Putamen (tissue), 1 donor: ENCODE measurements around the gene PHETA1.
"Not testable (repeated sequence)": the region's sequence is repeated elsewhere in the genome, so short reads cannot be mapped to it uniquely, and the experiment has no call there.

Source experiments
- DNase-seq: peaks from one replicate; pipeline ENCODE4 v3.0.0-alpha.2; 2016; ENCODE audit warnings: low spot score

The PHETA1 gene

DNA sequence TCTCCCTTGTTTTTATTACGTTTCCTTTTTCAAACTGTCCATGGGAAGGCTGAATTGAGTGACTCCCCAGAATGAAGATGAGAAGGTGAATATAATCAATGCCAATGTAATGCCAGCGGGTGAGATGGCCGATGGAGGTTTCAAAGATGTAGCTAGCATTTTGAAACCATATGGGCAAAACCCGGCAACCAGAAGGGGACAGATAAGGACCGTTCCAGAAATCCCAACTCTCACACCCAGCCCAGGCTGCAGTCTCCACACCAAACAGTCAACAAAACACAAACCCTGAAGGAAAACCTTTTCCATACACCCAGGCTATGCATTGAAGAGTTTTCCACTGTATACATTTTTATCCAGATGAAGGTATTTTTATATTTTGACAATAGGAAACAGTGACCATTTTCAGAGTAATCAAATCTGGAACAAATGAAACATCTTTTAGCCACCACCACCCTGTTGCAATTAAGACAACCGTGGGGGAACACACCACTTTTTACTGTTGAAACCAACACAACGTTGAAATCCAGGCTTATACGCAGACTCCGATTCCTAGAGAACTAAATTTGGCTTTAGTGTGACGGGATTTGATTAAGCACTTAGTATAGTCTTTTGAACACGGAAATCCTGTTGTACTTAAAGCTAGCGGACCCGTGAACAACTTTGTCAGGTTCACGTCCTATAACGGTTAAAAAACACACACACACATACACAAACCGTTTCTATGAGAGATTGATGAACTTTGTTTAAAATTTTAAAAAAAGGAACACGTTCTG, 19.0 kb downstream of the PHETA1 start:
- DNase-seq = no peak

DNA sequence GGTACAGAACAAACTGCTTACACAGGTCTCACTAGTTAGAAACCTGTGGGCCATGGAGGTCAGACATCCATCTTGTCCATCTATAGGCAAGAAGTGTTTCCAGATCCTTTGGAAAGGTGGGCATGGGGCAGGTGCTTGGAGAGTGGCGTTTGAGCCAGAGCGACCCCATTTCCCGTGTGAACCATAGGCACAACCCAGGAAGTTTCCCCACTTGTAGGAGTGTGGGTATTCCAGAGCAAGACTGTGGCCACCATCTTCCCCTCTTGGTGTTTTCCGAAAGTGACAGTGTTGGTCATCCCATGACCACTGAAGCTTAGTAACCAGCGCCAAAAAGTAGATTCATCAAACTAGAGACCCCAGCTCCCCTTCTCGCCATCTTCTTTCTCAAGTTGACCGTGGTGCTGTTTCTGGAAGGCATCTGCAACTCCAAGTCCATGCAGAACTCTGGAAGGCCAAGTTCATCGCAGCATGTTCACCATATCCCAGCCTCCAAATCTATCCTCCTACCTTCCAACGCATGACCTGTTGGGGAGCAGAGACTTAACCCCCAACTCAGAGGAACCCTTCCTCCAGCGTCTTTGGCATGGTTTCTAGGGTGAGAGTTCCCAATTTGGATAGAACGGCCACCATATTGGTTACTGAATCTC, 19.7 kb downstream of the PHETA1 start:
- DNase-seq = no peak

DNA sequence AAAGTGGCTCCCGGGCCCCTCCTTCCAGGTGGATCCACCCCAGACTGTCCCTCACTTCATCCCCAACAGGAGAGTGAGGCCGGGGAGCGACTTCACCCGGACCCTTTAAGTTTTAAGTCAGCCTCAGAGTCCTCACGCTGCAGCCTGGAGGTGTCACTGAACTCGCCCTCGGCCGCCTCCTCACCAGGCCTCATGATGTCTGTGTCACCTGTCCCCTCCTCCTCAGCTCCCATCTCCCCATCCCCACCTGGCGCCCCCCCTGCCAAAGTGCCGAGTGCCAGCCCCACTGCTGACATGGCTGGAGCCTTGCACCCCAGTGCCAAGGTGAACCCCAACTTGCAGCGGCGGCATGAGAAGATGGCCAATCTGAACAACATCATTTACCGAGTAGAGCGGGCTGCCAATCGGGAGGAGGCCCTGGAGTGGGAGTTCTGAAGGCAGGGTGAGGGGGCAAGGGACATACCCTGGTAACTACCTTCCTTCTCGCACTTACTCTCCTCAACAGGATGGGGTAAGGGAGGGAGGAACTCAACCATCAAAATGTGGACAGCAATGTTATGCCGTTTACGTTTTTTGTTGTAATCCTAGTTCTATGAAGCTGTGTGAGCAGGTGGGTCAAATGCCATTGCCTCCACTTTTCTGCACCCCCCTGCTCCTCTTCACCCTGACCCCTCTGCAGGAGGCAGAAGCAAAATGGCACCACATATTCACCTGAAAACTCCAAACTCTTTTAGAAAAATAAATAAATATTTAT, 20.8 kb downstream of the PHETA1 start:
- DNase-seq = no peak

DNA sequence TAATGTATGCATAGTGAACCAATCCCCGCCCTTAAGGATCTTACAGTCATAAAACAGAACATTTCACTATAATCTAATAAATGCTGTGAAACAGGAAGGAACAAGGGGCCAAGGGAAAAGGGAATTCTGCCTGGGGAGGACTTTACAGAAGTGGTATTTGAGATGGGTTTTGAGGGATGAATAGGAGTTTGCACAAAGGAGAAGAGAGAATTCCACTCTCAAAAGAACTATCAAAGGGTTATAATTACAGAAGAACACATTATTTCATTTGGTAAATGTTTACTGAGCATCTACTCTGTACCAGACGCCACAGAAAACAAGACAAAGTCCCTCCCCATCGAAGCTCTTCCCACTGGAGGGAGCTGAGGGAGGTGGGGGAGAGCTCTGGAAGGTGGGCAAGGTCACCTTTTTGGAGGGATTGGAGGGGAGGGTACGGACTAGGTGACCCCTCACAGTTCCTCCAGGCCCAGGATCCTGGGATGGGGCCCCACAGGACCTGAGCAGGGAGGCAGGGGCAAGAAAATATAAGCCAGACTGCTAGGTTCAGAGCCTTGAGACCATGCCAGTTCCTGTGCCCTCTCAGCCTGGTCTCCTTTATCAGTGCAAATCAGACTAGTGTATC, 24.5 kb downstream of the PHETA1 start:
- DNase-seq = no peak

DNA sequence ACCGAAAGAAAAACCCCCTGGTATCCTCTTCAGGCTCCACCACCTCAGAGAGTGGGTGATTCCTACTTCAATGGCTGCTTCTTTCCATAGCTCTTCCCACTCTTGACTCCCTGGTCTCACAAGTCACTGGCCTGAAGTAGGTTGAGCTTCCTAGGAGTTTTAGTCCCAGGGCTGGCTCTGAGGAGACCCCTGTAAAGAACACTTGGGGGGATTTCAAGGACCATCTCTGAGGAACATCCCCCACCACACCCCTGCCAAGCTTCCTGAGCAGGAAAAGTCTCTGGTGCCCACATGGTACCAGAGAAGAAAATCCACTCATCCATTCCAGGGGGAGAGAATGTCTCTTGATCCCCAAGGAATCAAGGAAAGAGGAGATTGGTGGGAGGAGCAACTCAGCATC, 25.7 kb downstream of the PHETA1 start:
- no peak for DNase-seq

DNA sequence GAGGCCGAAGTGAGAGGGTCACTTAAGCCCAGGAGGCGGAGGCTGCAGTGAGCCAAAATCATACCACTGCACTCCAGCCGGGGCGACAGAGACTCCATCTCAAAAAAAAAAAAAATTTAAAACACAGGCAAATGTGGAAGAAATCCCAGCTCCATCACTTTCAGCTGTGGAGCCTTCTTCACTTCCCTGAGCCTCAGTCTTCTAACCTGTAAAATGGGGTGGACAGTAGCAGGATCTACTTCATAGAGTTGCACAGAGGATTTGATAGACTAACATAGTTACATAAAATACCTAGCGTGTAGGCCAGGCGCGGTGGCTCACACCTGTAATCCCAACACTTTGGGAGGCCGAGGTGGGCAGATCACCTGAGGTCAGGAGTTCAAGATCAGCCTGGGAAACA, 26.5 kb downstream of the PHETA1 start:
- DNase-seq = no peak

DNA sequence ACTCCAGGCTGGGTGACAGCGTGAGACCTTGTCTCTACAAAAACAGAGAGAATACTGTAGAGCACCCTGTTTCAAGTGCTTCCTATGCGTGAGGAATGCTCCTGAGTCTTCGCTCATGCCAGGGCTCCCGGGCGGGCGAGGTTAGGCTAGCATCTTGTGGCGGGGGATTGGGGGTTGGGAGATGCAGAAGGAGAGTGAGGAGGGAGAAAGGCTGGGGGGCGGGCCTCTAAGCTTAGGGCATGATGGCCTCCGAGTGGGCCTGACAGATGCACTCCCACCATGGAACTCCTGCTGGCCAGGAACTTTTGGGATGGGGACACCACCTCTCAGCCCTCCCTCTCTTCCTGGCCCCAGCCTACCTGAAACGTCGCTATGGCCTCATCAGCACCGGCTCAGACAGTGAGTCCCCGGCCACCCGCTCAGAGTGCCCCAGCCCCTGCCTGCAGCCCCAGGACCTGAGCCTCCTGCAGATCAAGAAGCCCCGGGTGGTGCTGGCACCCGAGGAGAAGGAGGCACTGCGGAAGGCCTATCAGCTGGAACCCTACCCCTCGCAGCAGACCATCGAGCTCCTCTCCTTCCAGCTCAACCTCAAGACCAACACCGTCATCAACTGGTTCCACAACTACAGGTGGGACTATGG, 27.3 kb downstream of the PHETA1 start:
- DNase-seq = no peak

DNA sequence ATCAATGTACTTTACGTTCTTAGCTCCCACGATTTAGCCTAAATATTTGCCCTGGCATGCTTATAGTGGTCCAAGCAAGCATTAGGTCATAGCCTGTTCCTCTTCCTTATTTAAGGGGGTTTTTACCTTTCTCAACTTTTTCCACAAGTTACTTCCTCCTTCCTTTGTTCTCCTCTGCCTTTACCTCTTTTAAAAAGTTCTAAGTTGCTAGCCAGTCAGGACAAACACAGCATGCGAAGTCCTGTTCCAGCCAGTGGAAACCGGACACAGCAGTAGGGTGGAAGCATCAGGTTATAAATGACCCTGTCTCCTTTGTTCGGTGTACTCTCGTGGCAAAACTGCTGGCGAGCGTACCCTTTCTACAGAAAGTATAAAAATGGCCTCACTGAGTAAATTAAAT, 28.2 kb downstream of the PHETA1 start:
- DNase-seq = not testable (repeated sequence)

DNA sequence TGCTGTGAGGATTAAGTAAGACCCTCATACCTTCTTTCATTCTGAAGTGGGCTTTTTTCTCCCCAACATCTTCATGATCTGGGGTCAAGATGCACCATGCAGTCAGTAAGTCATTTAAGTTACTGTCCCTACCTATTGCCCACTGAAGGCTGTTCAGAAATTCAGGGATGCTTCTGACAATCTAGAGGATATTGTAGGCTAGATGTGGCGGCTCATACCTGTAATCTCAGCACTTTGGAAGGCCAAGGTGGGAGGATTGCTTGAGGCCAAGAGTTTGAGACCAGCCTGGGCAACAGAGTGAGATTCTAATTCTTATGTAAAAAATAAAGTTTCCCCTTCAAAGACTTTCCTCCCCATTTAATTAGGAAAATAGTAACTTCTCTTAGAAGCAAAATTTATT, 28.7 kb downstream of the PHETA1 start:
- DNase-seq = no peak

DNA sequence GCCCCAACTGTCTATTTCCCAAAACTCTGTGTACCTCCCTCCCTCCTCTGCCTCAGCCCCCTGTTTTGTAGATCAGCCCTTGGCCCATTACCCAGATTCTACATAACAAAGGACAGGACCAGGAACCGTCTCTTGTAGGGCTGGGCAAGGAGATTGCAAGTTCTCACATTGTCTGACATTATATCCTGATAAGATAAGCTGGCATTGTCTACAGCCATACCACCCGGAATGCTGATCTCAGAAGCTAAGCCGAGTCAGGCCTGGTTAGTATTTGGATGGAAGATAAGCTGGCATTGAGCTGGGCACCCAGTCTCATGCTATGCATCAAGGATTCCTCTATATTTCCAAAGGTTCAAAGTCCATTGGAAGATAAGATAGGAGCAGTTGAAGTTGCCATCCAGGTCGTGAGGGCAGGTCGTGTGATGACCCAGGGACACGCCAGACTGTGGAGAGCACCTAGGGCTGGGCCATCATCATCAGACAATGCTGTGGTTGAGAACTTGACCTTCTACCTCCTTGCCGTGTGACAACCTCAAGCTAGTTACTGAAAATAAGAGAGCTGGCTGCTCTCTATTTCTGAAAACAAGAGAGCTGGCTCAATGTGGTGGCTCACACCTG, 29.5 kb downstream of the PHETA1 start:
- DNase-seq = no peak

DNA sequence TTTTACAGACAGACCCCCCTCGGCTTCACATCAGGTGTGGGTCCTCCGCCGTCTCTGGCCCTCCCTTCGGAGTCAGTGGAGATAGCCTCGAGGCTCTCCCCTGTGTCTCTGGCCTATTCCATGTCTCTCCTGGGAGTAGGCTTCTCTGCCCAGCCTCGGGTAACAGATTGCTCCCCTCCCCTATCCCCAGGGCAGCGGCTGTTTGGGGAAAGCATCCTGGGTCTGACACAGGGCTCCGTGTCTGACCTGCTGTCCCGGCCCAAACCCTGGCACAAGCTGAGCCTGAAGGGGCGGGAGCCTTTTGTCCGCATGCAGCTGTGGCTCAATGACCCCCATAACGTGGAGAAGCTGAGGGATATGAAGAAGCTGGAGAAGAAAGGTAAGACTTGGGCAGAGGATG, 30.8 kb downstream of the PHETA1 start:
- DNase-seq = no peak

DNA sequence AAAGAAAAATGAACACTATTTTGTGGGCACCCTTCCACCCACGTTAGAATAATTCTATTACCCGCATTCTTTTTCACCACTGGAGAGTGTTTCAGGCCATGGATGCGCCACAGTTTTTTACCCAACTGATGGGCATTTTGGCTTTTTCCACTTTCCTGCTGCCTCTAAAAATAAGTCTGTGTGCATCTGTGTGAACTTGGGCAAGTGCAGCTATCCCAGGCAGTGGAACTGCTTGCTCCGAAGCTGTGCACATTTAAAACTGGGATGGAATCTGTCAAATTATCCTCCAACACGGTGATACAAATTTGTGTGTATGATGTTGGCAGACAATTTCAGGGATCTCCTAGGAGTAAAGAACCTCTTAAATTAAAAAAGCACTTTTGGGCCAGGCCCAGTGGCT, 31.5 kb downstream of the PHETA1 start:
- DNase-seq = no peak

DNA sequence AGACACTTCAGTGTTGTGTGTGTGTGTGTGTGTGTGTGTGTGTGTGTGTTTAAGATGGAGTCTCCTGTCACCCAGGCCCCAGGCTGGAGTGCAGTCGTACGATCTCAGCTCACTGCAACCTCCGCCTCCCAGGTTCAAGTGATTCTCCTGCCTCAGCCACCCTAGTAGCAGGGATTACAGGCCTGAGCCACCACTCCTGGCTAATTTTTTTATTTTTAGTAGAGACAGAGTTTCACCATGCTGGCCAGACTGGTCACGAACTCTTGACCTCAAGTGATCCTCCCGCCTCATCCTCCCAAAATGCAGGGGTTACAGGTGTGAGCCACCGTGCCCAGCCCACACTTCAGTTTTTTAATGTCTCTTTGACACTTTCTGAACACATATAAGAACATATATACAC, 32.5 kb downstream of the PHETA1 start:
- DNase-seq = not testable (repeated sequence)

DNA sequence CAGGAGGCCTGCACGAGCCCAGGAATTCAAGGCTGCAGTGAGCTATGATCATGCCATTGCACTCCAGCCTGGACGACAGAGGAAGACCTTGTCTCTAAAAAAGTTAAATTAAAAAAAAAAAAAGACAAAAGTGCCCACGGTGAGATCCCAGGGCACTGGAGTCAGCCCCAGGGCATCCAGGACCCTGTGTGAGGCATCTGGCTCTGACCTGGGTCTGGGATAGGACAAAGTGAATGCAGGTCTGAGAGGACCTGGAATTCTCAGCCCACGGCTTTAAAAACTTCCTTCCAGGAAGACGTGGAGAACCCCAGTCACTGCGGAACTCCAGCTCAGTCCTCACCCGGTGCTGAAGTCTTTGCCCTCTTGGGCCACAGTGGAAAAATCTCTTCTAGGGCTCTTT, 33.1 kb downstream of the PHETA1 start:
- DNase-seq = no peak

DNA sequence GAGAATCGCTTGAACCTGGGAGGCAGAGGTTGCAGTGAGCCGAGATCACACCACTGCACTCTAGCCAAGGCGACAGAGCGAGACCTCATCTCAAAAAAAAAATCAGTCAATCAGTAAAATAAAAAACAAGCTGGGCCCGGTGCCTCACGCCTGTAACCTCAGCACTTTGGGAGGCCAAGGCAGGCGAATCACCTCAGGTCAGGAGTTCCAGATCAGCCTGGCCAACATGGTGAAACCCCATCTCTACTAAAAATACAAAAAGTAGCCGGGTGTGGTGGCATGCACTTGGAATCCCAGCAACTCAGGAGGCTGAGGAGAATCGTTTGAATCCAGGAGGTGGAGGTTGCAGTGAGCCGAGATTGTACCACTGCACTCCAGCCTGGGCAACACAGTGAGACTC, 33.6 kb downstream of the PHETA1 start:
- DNase-seq = not testable (repeated sequence)

DNA sequence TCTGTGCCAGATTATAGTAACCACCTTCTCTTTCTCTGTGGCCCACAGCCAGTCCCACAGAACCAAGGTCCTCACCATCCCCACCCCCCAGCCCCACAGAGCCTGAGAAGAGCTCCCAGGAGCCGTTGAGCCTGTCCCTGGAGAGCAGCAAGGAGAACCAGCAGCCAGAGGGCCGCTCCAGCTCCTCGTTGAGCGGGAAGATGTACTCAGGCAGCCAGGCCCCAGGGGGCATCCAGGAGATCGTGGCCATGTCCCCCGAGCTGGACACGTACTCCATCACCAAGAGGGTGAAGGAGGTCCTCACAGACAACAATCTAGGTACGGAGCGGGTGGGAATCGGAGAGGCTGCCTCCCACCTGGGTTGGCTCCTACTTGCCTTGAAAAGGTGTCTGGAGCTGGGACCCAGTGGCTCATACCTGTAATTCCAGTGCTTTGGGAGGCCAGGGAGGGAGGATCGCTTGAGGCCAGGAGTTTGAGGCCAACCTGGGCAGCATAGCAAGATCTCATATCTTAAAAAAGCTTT, 34.4 kb downstream of the PHETA1 start:
- DNase-seq = no peak

DNA sequence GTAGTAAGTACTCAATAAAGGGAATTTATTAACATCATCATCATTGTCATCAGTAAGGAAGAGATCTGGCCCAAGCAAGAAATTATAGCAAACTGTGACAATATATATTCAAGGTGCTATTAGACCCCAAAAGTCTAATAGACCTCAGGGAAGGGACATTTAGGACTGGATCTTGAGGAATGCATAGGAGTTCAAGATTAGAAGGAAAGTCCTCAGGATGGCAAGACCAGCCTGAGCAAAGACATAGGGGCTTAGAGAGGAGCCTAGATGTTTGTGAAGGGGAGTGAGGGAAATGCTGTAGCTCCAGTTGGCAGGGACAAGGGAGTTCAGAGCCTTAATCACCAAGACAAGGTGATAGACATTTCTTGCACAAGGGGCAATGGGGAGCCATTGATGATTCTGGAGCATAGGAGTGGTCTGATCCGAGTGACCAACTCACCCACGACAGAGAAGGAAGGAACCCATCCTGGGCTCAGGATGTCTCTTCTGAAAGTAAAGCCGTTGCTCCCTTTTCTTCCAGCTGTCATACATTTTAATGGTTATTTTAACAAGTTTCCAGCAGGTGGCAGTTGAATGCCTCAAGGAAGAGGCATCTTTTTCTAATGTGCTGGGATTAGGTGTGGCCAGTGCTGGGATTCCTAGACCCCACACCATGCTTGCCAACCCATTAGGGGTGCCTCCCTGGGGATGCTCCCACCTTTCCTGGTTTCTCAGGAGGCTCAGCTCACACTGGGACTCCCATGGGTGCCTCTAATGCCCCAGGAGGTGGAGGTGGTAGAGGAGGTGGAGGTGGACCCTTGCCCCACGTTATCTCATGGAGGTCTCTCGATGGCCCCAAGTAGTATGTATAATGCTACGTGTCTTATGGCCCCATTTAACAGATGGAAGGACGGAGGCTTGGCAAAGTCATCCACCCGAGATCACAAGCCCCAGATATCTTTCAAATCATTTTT, 37.8 kb downstream of the PHETA1 start:
- no peak for DNase-seq

DNA sequence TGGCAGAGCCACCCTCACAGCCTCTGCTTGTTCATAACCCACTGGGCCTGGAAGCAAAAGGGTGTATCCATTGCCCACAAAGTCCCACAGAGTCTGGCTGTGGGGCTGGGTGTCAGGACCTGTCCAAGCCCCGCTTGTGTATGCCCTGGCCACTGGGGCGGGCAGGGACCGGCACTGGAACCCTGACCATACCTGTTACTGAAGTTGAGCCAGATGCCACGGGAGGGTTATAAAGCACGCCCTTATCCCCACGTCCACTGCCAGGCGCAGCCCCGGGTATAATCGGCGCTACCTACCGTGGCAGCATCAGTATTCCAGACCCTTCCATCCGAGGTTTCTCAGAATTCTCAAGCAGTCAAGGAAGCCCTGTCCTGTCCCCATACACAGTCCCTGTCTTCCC, 40.8 kb downstream of the PHETA1 start:
- no peak for DNase-seq

DNA sequence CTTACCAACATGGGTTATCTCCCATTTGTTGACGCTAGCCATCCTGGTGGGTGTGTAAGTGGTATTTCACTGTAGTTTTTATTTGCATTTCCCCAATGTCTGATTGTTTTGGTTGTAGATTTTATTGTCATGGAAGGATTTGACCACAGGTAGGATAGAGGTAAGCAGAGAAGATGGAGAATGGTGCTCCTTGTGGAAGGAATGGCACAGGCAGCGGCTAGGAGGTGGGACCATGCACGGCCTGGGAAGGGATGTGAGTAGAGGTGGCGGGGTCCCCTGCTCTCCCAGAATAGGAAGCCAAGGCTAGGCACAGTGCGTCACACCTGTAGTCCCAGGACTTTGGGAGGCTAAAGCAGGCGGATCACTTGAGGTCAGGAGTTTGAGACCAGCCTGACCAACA, 41.4 kb downstream of the PHETA1 start:
- no peak for DNase-seq
